Measurements from ENCODE around the gene MYBPC2. TPM values are rescaled to one million over a fixed set of nuclear protein-coding genes. Genes with fewer than 3 reads are reported as not detected.

The MYBPC2 gene
- total RNA-seq, 1 donor from 2014 or later = not detected

- no peak for DNase-seq (ENCODE audit: low read depth)
- no peak for TF ChIP-seq CTCF (conservative IDR thresholded peaks at IDR 0.05; ENCODE audit: low read depth, low read length)
- peak overlapping the region; percentile 62 for H3K4me3 ChIP-seq (ENCODE audit: low read depth, low read length)
Observed at GRCh38 chr19:50430888-50431342, 1.8 kb upstream of the MYBPC2 start.

DNA sequence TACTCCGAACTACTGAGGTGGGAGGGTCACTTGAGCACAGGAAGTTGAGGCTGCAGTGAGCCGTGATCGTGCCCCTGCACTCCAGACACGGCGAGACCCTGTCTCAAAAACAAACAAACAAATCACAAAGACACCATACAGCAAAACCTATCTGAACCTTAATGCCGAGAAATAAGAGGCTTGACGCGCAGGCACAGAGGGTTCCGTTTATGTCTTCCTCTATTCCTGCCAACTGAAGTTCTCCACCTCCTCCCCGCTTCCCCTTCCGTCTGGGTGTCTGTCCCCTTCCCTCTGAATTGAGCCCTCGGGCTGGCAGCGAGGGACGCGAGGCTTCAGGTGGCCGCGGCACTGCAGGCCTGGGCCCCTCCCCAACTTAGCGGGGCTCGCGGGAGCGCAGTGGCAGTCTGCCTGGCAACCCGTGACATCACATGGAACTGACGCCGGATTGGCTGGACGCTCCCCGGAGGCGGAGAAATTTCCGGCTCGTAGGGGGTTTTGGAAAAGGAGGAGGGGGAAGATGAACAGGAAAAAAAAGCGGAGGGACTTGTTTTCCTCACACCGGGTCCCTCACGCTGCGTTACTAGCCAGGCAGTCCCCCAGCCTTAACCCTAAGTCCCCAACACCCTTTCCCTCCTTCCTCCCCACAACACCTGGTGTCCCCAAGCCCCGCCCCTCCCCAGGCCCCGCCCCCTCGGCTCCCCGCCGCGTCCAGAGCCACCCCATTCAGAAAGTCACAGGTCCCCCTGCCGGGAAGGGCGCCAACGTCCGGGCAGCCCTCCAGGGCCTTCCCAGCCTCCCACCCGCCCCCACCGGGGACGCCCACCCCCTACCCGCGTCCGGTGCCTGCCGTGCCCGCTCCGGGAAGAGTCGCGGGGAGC, 1.1 kb upstream of the MYBPC2 start:
- no peak for TF ChIP-seq CTCF (conservative IDR thresholded peaks at IDR 0.05; ENCODE audit: low read depth, low read length)
- peak overlapping the region; percentile 62 for H3K4me3 ChIP-seq (ENCODE audit: low read depth, low read length)
- DNase-seq (ENCODE audit: low read depth) = no peak

- TF ChIP-seq CTCF (conservative IDR thresholded peaks at IDR 0.05; ENCODE audit: low read depth, low read length) = no peak
- DNase-seq (ENCODE audit: low read depth) = no peak
- H3K4me3 ChIP-seq (ENCODE audit: low read depth, low read length) = no peak overlapping the region
Observed at GRCh38 chr19:50433201-50434180, 799 bp downstream of the MYBPC2 start.

GRCh38 chr19:50434525-50434924, 1.8 kb downstream of the MYBPC2 start:
- no peak for TF ChIP-seq CTCF (conservative IDR thresholded peaks at IDR 0.05; ENCODE audit: low read depth, low read length)
- no peak for DNase-seq (ENCODE audit: low read depth)
- H3K4me3 ChIP-seq (ENCODE audit: low read depth, low read length) = no peak overlapping the region

GRCh38 chr19:50435221-50435620, 2.5 kb downstream of the MYBPC2 start:
- TF ChIP-seq CTCF (conservative IDR thresholded peaks at IDR 0.05; ENCODE audit: low read depth, low read length) = no peak
- no peak overlapping the region for H3K4me3 ChIP-seq (ENCODE audit: low read depth, low read length)
- DNase-seq (ENCODE audit: low read depth) = no peak

DNA sequence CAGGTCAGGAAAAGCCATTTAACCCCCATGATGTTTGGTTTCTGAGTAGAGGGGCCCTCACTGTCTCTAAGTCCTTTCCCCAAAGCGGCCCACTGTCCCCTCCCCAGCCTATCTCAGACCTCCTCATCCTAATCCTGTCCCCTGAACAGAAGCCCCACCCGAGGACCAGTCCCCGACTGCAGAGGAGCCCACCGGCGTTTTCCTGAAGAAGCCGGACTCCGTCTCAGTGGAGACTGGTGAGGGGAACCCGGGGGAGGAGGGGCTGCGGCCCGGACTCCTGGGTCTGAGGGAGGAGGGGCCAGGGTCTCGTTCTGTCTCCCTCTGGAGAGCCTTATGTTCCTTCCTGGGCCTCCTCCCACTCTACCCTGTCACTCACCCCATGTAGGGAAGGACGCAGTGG, 2.9 kb downstream of the MYBPC2 start:
- no peak overlapping the region for H3K4me3 ChIP-seq (ENCODE audit: low read depth, low read length)
- no peak for TF ChIP-seq CTCF (conservative IDR thresholded peaks at IDR 0.05; ENCODE audit: low read depth, low read length)
- no peak for DNase-seq (ENCODE audit: low read depth)
